CD4-positive, alpha-beta T cell treated with Interferon gamma for 1 hour (primary cell): ENCODE measurements around the gene GNB1.
A peak's percentile ranks its signal among the peaks of the same experiment; 100 is the strongest.
"Not testable (repeated sequence)": the region's sequence is repeated elsewhere in the genome, so short reads cannot be mapped to it uniquely, and the experiment has no call there.

Experiments
- DNase-seq: peaks from one replicate; pipeline ENCODE4 v3.0.0-alpha.2; 2020

Gene GNB1

DNA sequence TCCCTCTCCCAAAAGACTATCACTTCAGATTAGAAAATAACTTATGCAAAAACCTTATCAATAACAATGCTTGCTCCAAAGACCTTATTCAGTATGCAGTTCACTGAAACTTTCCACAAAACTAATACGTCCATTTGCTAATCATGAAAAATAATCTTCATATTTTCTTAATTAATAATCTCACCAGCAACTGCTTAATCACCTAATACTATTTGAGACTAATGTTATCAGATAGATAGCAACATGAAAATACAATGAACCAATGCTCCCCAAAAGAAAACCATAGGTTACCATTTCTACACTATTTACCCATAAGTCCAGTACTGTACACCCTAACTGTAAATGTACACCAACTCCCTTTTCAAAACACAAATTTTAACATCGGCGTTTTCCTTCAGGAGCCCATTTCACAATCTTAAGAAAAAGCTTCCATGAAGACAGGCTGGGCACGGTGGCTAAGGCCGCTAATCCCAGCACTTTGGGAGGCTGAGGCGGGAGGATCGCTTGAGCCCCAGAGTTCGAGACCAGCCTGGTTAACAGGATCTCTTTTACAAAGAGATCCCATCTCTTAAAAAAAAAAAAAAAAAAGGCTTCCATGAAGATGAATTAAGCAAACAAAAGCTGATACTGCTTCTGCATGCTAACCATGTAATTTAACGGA lies 1.7 kb downstream of the GNB1 start:
- DNase-seq: no peak

DNA sequence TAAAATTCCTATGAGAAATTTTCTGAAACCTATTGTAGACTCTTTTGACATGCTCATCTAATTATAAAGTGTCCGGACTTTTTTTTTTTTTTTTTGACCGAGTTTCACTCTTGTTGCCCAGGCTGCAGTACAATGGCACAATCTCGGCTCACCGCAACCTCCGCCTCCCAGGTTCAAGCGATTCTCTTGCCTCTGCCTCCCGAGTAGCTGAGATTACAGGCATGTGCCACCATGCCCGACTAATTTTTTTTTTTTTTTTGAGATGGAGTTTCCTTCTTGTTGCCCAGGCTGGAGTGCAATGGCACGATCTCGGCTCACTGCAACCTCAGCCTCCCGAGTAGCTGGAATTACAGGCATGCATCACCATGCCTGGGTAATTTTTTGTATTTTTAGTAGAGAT lies 7.0 kb downstream of the GNB1 start:
- not testable (repeated sequence) for DNase-seq

DNA sequence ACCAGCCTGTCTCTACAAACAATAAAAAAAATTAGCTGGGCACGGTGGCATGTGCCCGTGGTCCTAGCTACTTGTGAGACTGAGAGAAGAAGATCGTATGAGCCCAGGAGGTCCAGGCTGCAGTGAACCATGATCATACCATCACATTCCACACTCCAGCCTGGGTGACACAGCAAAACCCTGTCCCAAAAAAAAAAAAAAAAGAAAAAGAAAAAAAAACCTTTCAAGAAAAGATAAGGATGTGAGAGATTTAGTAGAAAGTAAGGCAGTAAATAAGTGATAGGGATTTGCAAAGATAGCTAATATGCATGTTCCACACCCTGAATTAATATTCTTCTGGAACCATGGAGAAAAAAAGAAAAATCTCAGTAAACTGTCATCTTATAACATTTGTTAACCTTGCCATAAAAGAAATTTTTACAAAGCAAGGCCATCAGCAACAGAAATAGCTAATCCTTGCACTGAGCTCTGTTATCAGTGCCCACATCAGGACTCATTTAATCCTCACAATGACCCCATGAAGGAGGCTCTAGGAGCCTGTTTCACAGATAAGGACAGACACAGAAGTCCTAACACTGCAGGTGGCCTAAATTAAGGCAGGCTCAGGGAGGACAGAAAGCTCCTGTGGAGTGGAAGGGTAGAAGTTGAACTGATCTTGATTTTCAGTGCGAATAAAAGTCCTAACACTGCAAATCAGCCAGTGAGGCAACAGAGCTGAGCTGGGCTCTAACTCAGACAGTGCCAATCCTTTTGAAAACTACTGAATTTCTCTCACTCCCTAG lies 7.6 kb downstream of the GNB1 start:
- DNase-seq: no peak

DNA sequence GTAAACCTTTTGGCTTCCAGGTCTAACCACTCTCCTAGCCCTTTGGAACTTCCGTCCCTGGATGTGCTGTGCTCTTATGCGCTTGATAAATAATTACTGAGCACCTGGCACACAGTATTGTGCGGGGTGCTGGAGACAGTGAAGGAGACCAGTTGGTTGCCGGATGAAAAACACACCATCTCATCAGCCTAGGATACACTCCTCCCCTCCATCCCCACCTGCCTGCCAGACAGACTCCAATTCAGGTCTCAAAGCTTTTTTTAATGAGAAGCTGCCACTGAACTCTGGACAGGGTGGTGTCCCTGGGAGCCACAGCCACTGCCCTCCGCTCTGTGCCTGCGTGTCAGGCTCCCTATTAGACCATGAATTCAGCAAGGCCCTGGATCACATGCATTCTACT lies 9.2 kb downstream of the GNB1 start:
- no peak for DNase-seq

DNA sequence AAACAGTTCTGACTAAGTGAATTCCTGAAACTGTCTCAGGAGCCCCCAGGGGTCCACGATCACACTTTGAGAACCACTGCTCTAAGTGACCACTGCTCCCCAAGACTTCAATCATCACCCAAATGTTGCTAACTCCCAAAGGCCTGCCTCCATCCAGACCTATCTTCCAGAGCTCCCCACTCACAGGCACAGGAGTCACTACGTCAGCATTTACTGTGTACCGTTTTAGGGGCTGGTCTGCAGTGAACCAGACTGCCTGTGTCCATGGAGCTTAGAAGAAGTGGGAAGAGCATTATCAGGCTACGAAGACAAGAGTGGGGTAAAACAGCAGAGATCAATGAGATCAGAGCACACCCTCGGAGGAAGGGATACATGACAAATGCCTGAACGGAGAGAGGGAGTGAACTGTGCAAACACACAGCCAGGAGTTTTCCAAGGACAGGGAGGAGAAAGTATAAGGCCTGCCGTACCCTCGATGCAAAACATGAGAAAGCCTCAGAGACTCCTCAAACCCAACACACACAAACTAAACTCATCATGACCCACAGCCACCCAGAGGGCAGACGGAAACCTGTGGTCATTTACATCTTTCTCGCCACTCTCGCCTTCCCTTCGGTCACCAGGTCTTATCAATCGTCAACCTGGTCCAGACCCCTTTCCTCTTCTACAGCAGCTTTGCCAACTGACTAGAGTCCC lies 10.1 kb downstream of the GNB1 start:
- DNase-seq: no peak

DNA sequence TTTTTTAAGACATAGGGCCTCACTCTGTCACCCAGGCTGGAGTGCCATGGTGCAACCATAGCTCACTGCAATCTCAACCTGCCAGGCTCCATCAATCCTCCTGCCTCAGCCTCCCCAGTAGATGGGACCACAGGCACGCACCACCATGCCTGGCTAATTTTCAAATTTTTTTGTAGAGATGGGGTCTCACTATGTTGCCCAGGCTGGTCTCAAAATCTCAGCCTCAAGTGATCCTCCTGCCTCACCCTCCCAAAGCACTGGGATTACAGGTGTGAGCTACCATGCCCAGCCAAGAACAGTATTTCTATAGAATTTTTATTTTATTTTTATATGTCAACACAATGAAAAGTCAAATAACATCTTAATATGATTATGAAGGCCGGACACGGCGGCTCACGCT lies 10.9 kb downstream of the GNB1 start:
- DNase-seq: no peak

DNA sequence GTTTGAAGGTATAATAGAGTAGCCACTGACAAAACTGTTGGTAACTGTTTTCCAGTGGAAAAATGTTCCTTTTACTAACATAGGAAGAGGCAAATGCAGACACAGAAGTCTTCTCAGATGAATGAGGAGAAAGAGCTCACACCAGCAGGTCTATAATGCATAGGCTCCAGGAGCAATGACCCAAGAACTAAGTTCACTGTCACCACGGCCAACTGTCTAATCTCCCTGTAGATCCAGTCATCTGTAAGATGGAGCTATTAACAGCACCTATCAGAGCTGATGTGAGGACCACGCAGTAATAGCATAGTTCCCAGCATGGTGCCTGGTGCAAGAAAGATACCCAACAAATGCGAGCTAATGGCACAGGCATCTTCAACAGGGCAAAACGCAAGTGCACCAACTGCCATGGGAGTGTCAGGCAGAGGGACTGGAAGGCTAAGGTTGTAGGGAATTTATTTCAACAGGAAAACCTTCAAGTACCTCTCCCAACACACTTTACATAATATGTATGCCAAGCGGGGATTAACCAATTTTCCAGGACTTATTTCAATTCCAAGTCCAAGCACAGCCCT lies 12.9 kb downstream of the GNB1 start:
- DNase-seq: no peak

DNA sequence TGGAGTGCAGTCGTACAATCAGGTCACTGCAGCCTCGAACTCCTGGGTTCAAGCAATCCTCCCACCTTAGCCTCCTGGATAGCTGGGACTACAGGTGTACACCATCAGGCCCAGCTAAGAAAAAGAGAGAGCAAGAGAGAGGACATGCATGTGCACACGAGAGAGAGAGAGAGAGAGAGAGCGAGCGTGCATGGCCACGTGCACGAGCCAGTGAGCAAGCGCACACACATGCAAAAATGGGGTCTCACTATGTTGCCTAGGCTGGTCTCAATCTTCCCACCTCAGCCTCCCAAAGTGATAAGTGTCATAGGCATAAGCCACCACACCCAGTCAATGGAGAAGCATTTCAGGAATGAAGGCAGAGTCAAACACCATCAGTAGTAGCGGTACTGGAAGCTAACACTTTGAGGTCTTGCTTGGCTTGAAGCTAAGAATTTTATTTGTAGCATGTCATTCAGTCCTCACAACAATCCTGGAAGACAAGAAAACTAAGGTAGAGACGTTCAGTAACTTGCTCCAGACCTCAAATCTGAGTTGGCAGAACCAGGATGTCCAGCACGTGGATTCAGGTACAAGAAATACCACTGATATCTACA lies 14.5 kb downstream of the GNB1 start:
- DNase-seq: no peak

DNA sequence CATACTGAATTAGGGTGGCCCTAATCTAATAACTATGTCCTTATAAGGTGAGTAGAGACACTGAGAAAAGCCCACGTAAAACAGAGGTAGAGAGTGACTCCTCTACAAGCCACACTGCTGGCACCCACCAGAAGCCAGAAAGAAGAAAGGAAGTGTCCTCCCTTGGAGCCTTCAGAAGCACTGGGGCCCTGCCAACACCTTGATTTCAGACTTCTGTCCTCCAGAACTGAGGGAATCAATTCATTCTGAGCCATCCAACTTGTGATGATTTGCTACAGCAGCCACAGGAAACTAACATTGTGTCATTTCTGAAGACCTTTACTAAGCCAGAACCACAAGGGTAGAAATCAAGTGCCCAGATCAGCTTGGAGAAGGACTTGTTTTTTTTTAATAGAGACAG lies 15.0 kb downstream of the GNB1 start:
- no peak for DNase-seq

DNA sequence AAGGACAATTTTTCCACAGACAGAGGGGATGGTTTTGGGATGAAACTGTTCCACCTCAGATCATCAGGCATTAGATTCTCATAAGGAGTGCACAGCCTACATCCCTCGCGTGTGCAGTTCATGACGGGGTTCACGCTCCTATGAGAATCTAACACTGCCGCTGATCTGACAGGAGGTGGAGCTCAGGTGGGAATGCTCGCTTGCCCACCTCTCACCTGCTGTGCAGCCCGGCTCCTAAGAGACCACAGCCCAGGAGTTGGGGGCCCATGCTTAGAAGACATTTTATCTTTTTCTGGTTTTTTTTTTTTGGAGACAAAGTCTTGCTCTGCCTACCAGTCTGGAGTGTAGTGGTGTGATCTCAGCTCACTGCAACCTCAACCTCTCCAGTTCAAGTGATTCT lies 16.0 kb downstream of the GNB1 start:
- no peak for DNase-seq

DNA sequence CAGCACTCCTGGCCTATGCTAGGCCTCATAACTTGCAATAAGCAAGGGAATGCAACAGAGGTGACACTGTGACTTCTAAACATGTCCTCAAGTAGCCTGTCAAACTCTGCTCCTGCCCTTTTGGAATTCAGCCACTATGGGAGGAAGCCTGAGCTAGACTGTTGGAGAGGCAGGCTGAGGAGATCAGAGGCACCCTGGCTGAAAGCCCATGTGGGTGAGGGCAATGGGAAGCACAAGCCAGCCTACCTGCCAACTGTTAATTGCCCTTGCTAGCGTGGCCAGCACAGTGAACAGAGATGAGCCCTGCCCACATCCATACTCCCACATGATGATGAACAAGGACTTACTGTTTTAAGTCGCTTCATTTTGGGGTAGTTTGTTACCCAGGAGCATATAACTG lies 17.7 kb downstream of the GNB1 start:
- DNase-seq: no peak

DNA sequence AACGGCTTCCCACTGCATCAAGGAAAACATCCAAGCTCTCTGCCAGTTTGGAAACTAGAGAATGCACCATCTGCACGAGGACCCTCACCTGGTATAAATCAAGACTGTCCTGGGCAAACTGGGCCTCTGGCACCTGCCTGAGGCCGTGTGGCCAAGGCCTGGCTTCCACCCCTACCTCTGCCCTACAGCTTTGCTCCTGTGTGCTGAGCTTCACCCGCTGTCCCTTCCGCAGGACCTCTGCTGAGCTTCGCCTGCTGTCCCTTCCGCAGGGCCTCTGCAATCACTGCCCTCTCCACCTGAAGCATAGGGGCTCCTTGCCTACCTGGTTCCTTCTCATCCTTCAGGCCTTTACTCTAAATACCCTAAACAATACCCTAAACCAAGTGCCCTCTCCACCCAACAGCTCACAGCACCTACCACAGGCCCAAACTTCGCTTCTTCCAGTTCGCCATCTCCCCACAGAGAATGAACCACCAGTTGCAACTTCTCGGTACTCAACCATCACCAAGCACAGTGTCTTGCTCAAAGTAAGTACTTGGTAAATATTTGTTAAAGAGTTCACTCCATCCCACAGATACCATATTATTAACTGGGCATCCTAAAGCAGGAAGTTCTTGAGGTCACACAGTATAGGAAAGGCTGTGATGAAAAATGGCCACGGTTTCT lies 18.4 kb downstream of the GNB1 start:
- no peak for DNase-seq

DNA sequence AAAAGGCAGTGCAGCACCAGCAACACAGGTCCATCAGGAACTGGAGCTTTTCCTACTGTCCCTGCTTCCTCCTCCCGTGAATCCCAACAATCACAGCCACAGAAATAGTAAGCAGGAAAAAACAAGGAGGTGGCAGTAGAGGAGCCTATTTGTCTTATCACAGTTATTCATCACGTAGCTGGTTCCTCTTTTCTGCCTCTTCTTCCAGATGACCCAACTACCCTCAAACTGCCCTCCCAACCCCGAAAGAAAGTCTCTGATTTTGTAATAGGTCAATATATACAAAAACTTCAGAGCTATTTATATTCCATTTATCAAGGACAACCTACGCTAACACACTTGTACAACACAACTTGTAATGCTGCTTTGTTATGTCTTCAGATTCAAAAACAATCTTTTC lies 21.4 kb downstream of the GNB1 start:
- no peak for DNase-seq

DNA sequence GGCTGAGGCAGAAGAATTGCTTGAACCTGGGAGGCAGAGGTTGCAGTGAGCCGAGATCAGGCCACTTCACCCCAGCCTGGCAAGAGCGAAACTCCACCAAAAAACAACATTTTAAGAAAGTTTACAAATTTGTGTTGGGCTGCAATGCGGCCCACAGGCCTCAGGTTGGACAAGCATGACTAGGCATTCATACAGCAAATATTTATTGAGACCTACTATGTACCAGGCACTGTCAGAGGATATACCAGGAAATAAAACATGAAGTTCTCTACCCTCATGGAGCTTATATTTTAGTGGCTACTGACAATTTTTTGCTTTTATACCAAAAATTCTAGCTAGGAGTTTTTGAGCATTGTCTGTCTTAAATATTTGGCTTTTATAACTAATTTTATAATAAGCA lies 23.7 kb downstream of the GNB1 start:
- no peak for DNase-seq

DNA sequence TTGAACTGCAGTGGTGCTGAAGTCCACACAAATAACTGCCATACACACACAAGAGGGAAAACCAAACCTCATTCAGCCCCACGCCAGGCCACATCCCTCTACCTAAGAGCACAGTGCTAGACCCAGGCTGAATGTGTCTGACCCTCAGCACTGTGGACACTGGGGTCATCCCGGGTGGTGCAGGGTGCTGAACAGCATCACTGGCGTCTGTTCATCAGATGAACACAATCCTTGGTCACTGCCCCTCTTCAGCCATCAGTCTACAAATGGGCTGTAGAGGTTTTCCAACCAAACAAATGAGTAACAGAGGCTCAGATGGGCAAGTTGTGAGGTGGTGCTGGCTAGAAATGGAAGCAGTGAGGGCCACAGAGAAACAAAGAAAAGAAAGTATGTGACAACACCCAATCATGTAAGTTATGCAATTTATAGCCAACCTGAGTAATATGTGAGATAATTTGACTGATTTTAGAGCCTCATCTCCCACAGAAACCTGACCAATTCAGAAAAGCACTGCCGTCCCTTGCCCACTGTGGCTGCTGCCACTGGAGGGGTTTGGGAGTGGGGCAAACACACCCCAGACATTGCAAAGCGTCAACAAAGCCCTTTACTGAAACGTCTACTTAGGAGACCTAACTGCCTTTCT lies 27.9 kb downstream of the GNB1 start:
- DNase-seq: no peak

DNA sequence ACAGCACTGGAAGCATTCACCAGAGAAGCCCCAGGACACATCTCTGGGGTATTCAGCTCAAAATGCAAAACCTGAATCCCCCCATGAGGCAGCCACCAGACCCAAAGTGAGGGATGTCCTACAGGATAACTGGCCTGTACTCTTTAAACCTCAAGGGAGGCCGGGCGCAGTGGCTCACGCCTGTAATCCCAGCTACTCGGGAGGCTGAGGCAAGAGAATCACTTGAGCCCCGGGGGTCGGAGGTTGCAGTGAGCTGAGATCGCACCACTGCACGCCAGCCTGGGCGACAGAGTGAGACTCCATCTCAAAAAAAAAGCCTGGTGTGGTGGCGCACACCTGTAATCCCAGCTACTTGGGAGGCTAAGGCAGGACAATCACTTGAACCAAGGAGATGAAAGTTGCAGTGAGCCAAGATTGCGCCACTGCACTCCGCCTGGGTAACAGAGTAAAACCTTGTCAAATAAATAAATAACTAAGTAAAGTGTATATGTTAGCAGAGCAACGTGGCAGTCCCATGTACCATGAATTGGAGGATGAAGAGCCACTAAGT lies 29.1 kb downstream of the GNB1 start:
- not testable (repeated sequence) for DNase-seq

DNA sequence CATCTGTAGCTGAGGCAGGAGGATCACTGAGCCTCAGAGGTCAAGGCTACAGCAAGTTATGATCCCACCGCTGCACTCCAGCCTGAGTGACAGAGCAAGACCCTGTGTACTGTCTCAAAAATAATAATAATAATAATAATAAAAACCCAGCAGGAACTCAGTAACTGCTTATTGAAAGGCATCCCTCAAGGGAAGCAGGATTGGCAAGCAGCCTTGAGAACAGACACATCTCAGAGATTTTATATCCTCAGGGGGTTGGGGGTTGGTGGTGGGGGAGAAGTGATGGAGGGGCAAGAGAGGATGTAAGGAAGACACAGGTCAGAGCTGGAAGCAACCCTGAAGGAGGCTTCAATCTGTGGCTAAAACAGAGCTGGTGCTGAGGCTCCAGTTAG lies 29.6 kb downstream of the GNB1 start:
- DNase-seq: no peak

DNA sequence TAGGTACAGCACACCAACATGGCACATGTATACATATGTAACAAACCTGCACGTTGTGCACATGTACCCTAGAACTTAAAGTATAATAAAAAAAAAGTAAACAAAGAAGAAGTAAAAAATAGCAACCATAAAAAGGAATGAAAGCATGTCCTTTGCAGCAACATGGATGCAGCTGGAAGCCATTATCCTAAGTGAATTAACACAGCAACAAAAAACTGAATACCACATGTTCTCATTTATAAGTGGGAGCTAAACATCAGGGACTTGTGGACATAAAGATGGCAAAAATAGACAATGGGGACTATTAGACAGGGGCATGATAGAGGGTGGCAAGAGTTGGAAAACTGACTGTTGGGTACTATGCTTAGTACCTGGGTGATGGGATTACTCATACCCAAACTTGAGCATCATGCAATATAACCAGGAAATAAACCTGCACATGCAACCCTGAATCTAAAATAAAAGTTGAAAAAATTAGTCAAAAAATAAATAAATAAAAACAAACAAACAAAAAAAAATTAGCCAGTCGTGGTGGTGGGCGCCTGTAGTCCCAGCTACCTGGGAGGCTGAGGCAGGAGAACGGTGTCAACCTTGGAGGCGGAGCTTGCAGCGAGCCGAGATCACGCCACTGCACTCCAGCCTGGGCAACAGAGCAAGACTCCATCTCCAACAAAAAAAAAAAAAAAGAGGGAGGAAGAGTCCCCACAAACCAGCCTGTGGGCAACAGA lies 30.8 kb downstream of the GNB1 start:
- DNase-seq: not testable (repeated sequence)

DNA sequence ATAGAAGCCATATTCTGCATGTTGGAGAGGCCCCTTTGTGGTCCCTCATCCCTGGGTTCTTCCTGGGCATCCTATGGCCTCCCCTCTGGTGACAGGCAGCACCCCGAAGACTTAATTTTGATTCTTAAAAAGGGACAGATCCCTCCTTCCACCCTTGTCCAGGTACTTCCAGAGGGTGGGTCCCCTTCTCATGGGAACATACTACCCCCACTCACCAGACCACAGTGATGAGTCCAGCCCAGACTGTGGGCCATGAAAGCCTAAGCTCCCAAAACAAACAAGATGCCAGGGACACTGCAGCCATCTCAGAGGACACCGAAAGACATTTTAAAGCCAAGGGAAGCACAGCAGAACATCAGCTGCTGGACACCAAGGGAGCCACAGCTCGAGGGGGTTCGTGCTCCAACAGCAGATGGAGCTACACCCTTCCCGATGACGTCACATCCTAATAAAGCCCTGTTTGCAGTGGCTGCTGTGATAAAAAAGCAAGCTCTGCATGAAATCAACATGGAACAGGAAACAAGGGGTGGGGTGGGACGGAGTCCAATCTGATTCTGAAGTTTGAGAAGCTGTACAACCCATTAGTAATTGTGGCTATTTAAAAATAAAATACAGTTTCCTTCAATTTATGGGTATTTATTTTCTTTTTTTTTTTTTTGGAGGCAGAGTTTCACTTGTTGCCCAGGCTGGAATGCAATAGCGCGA lies 32.4 kb downstream of the GNB1 start:
- peak; percentile 39 for DNase-seq

DNA sequence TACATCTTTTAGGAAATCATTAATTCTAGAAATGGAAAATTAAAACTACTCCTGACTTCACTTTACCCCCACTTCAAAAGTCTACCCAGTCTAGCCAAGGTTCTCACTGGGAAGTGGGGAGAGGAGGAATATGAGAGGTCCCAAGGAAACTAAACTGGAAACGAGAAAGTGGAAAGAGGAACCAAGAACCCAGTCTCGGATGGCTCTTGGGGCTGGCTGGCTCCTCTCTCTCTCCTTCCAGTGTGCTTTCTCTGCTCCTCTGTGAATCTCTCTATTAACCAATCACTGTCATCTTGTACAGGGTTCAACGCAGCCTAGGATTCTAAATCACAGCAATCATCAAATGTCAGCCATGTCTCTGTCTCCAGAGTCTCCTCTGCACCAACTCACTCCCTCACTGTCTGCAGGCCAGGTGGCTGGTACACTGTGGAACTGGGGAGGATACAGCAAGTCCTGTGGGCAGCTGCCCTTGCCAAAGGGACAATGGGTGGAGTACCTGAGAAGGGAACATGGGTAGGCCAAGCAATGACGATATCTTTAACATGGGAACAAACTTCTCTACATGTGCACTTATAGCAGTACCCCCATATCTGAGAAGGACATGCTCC lies 33.7 kb downstream of the GNB1 start:
- DNase-seq: no peak
